Activated naive CD4-positive, alpha-beta T cell treated with anti-CD3 and anti-CD28 coated beads, Interleukin-2, amount 50 U/mL, for 24 hours (primary cell): Measurements from ENCODE around the gene TCOF1.
"Not testable (repeated sequence)": the region's sequence is repeated elsewhere in the genome, so short reads cannot be mapped to it uniquely, and the experiment has no call there.

Experiments
- H3K27ac Mint-ChIP-seq: one replicate; pipeline ENCODE4 v1.8.0; 2021; ENCODE audit warnings: mild to moderate bottlenecking, mixed read lengths
- H3K27me3 Mint-ChIP-seq: one replicate; pipeline ENCODE4 v1.8.0; 2021; ENCODE audit warnings: mixed read lengths
- H3K36me3 Mint-ChIP-seq: one replicate; pipeline ENCODE4 v1.8.0; 2021; ENCODE audit warnings: mixed read lengths
- H3K4me1 Mint-ChIP-seq: one replicate; pipeline ENCODE4 v1.8.0; 2021; ENCODE audit warnings: mixed read lengths
- H3K4me3 Mint-ChIP-seq: one replicate; pipeline ENCODE4 v1.8.0; 2021; ENCODE audit warnings: mild to moderate bottlenecking, mixed read lengths
- H3K9me3 Mint-ChIP-seq: one replicate; pipeline ENCODE4 v1.8.0; 2021; ENCODE audit warnings: mixed read lengths

The TCOF1 gene

DNA sequence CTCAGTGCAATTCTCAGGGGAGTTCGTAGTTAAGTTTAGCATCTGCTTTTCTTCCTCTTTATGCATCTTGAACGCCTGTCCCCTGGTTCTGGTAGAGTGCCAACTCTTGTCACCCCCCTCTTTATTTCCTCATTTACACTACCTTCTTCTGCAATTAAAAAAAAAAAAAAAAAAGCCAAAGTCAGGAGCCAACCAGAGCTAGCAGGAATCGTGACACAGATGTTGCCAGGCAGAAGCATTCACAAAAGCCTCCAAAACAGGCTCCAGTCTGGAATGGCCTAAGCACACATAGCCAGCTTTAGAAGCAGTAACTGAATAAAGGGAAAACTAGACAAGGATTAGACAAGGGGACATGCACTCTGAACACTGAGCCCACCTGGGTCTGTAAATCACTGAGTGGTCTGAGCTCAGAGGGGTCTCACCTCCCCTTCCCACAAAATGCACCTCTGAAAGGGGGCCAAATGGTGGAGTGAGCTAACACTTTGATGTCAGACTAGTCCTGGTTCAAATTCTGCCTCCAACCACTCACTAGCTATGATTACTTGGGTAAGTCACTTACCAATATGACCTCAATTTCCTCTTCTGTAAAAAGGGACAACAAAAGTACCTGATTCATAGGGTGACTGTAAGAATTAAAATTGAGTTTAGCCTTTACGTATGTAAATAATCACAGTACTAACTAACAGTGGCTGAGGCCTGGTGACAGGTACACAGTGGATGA is 53.2 kb downstream of the TCOF1 start:
- Mint-ChIP-seq H3K4me3 (peak overlapping the region; percentile 96), H3K27ac (peak overlapping the region; percentile 89), H3K4me1 (peaks cover 42% of the 10 kb centered on the region), H3K36me3 (peaks cover 5% of the 10 kb centered on the region), H3K27me3 (no peaks in the 10 kb centered on the region), H3K9me3 (no peaks in the 10 kb centered on the region)

DNA sequence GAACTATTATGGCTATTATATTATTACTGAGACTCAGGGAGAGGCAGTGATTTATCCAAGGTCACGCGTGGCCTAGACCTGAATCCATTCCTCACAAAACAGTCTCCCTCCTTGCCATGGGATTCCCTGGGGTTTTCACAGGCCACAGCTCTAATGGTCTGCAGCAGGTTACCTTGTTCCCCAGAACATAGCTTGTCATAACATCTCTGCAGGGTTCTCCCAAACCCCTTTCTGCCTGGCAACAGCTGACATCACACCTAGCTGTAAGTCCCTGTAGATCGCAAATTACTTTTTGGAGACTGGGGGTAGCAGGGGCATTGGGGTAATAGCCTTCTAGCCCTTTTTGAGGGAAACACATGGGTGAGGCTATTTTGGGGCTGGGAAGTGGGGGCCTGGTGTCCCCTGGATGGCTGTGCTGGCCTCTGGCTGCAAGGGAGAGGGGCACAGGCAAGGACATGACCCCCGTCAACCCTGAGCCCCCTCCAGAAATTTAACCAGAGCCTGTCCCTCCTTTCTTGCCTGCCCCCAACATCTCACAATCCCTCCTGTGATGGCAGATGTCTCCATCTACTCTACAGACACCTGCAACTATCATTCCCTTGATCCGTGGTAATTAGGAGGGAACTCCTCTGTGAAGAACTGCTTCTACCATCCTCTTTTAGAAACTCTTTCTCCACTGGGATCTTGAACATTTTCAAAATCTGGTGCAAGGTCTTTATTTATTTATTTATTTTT is 53.9 kb downstream of the TCOF1 start:
- peak overlapping the region; percentile 96 for H3K4me3 Mint-ChIP-seq
- H3K36me3 Mint-ChIP-seq: peaks cover 2% of the 10 kb centered on the region
- H3K27ac Mint-ChIP-seq: peak overlapping the region; percentile 96
- H3K4me1 Mint-ChIP-seq: peaks cover 42% of the 10 kb centered on the region
- no peaks in the 10 kb centered on the region for H3K9me3 Mint-ChIP-seq
- no peaks in the 10 kb centered on the region for H3K27me3 Mint-ChIP-seq

DNA sequence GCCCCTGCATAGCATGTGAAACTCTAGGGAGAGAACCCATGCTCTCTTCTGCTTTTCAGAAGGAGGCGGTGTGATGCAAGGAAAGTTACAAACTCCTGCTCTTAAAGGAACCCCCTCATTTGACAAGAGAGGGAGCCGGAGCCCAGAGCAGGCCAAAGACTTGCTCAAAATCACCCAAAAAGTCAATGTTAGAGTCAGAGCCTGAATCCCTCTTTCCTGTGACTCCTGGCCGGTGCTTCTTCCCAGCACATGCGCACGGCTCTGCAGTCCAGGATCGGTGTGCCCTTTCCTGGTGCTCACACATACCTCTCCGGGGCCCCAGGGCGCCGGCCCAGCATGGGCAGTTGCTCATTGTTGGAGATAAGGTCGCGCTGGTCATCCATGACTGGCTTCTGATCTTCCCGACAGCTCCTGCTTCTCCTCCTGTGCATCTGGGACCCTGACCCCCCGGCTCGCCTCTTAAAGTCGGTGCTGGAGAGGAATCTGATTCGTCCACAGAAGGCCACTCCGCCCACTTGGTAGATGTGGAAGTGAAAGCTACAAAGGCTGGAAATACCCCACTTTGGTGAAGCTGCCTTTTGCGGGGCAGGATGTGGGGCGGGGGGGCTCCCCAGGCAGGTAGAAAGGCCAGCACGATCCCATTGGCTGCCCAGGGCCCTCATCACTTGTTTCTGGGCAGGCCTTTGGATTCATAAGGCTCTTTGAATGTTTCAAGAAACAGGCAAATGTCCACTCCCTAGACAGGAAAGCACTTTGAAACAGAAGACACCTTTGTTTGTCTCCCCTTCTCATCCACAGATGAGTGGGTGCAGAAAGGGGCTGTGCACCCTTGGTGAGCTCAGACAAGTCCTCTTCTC is 55.0 kb downstream of the TCOF1 start, which contains the start of gene CD74:
TSS of gene CD74 (minus strand) at position 592 of the 857 bp plus-strand sequence. CDS start at position 431, 161 bp downstream.
- Mint-ChIP-seq H3K4me1 (peaks cover 42% of the 10 kb centered on the region), H3K9me3 (no peaks in the 10 kb centered on the region), H3K27ac (peak within 1 kb of the TSS; percentile 96), H3K36me3 (peaks cover 2% of the 10 kb centered on the region), H3K27me3 (no peaks in the 10 kb centered on the region), H3K4me3 (peak within 1 kb of the TSS; percentile 96)

DNA sequence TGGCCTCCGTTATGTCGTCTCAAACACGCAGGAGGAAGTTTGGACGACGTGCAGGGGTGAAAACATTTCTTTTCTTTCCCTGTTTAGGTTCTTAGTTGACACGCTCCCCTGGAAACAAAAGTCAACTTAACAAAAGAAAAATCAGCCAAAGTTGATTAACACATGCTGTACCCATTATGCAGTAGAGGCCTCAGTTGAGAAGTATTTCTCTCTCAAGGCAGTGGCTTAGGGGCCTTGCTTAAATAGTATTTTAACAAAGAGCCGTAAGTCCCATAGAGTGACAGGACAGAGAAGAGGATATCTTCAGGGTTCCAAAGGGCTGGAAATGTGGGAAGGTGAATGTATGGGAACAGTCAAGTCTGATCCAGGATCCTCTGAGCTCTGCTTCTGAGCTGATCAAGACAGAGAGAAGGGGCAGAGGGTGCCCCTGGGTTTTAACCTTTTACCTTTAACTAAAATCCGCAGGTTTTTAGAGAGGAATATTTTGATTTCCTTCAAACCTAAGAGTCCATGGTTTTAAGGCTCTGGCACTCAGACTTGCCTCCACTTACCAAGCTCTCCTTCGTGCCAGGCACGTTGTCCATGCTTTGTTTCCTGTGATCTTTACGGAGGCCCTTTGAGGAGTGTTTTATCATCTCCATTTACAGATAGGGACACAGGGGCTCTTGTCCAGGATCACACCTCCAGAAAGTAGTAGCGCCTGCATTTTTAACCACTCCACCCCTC is 55.8 kb downstream of the TCOF1 start:
- Mint-ChIP-seq H3K36me3 (peaks cover 2% of the 10 kb centered on the region), H3K9me3 (no peaks in the 10 kb centered on the region), H3K27me3 (no peaks in the 10 kb centered on the region), H3K4me1 (peaks cover 42% of the 10 kb centered on the region), H3K4me3 (peak overlapping the region; percentile 96), H3K27ac (peak overlapping the region; percentile 96)

DNA sequence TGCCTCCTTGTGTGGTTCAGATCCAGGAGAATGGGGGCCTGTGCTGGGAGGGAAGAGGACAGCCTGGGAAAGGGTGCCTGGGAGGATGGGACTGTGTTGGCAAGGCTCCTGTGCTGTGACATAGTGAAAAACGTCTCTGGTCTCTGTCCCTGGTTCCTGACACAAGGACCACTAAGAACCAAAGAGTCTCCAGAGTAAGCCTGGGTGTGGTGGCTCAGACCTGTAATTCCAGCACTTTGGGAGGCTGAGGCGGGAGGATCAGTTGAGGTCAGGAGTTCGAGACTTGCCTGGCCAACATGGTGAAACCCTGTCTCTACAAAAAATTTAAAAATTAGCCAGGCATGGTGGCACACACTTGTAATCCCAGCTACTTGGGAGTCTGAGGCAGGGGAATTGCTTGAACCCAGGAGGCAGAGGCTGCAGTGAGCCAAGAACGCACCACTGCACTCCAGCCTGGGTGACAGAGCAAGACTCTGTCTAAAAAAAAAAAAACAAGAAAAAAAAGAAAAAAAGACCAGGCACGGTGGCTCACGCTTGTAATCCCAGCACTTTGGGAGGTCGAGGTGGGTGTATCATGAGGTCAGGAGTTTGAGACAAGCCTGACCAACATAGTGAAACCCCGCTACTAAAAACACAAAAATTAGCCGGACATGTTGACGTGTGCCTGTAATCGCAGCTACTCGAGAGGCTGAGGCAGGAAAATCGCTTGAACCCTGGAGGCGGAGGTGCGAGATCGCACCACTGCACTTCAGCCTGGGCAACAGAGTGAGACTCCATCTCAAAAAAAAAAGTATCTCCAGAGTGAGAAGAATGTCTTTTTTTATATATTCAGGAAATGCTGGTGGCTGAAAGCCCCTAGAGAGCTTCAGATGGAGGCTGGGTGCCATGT is 56.6 kb downstream of the TCOF1 start:
- H3K27ac Mint-ChIP-seq: peak overlapping the region; percentile 62
- not testable (repeated sequence) for H3K9me3 Mint-ChIP-seq, H3K27me3 Mint-ChIP-seq, H3K4me3 Mint-ChIP-seq, H3K36me3 Mint-ChIP-seq
- peaks cover 36% of the 10 kb centered on the region for H3K4me1 Mint-ChIP-seq

DNA sequence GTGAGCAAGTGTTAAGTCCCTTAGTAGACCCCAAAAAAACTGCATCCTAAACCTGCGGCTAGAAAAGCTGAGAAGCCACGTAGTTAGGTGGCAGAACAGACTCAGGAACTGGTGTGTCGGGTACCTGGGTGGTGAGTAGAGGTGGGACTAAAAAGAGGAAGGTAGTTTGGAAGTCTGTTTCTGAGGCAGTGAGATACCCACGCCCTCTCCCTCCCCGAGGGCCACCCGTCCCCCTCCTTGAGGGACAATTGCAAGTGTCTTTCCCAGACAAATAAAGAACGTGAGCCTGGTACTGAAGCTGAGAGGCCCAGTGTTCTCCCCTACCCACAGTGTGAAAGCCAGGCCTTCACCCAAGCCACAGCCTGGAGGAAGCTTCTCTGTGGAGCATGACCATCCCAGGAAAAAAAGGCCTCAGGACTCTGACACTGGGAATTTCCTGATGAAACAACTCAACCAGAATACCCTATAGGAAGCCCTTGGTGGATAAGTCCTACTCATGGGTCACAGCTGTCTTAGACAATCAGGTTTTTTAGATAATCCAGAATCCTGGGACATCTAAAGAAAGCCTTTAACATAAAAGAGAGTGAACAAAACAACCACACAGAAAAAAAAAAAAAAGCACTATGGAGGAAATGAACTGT is 62.3 kb downstream of the TCOF1 start:
- Mint-ChIP-seq H3K4me3 (no peak overlapping the region), H3K27me3 (no peaks in the 10 kb centered on the region), H3K4me1 (no peaks in the 10 kb centered on the region), H3K36me3 (no peaks in the 10 kb centered on the region), H3K27ac (no peak overlapping the region), H3K9me3 (no peaks in the 10 kb centered on the region)

DNA sequence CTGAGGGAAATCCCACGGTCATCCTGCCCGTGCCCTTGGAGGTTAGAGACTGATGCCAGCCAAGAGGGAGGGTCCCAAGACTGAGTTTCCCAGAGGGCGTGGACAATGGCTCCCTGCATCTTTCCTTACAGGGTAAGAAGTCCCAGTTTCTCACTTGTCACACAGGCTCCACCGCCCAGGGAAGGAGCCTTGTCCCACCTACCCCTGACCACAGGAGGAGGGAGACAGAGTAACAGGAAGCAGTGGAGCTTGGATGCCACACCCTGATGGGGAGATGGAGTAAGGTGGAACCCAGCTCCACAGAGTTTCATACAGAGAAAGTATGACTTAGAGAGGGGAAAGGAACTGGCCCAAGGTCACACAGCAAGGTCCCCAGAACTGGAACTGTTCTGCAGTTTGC is 64.6 kb downstream of the TCOF1 start:
- Mint-ChIP-seq H3K9me3 (no peaks in the 10 kb centered on the region), H3K27me3 (no peaks in the 10 kb centered on the region), H3K36me3 (no peaks in the 10 kb centered on the region), H3K4me1 (no peaks in the 10 kb centered on the region), H3K27ac (no peak overlapping the region), H3K4me3 (no peak overlapping the region)

DNA sequence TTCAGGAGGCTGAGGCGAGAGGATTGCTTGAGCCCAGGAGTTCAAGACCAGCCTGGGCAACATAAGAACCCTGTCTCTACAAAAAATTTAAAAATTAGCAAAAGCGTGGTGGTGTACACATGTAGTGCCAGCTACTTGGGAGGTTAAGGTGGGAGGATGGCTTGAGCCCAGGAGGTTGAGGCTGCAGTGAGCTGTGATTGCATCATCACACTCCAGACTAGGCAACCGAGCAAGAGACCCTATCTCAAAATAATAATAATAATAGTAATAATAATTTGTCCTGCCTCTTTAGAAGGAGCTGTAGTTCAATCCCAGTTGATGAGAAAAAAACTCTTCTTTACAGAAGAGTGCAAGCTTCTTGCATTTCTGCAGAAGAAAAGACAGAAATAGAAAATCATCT is 65.3 kb downstream of the TCOF1 start:
- H3K27ac Mint-ChIP-seq: no peak overlapping the region
- H3K36me3 Mint-ChIP-seq: no peaks in the 10 kb centered on the region
- H3K9me3 Mint-ChIP-seq: no peaks in the 10 kb centered on the region
- no peak overlapping the region for H3K4me3 Mint-ChIP-seq
- no peaks in the 10 kb centered on the region for H3K4me1 Mint-ChIP-seq
- H3K27me3 Mint-ChIP-seq: no peaks in the 10 kb centered on the region

DNA sequence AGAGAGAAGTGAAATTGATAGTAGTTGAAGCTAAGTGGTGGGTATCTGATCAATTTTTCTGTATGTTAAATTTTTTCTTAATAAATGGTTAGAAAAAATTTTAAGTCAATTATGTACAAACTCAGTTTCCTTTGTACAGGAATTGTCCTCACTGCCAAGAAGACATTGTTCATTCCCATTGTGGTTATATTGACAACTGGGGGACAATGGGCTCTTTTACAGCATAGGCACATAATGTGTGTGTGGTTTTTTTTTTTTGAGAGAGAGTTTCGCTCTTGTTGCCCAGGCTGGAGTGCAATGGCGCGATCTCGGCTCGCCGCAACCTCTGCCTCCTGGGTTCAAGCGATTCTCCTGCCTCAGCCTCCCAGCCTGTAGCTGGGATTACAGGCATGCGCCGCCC is 68.7 kb downstream of the TCOF1 start:
- not testable (repeated sequence) for H3K27ac Mint-ChIP-seq, H3K36me3 Mint-ChIP-seq, H3K9me3 Mint-ChIP-seq, H3K4me3 Mint-ChIP-seq, H3K4me1 Mint-ChIP-seq, H3K27me3 Mint-ChIP-seq

DNA sequence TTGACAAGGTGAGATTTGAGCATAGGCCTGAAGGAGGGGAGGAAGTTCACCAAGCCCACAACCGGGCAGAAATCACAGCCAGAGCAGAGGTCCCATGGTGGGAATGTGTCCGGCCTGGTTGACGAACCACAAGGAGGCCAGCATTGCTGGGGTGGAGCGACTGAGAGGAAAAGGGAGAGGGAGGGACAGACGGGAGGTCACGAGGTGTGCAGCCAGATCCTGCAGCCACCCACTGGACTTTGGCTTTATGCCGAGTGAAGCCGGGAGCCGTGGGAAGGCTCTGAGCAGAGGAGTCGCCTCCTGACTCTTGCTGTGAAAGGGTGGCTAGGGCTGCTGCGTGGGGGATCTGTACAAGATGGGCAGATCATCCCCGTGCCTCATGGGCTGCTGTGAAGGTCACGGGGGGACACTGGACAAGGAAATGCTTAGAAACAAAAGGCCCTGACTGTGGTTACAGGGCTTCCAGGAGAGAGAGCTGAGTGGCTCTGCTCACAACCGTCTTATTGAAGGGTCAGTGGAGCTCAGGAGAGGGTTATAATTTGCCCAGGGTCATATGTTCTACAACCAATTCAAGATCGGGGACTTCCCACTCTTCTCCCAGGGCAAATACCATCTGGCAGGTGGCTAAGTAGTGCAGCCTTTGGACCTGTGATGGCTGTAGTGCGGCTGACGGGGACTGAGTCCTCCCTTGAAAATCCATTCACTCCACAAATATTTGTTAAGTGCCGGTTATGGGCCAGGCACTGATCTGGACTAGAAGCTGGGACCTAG is 70.8 kb downstream of the TCOF1 start:
- no peaks in the 10 kb centered on the region for H3K9me3 Mint-ChIP-seq
- H3K27ac Mint-ChIP-seq: no peak overlapping the region
- no peaks in the 10 kb centered on the region for H3K36me3 Mint-ChIP-seq
- no peaks in the 10 kb centered on the region for H3K27me3 Mint-ChIP-seq
- no peaks in the 10 kb centered on the region for H3K4me1 Mint-ChIP-seq
- H3K4me3 Mint-ChIP-seq: no peak overlapping the region

DNA sequence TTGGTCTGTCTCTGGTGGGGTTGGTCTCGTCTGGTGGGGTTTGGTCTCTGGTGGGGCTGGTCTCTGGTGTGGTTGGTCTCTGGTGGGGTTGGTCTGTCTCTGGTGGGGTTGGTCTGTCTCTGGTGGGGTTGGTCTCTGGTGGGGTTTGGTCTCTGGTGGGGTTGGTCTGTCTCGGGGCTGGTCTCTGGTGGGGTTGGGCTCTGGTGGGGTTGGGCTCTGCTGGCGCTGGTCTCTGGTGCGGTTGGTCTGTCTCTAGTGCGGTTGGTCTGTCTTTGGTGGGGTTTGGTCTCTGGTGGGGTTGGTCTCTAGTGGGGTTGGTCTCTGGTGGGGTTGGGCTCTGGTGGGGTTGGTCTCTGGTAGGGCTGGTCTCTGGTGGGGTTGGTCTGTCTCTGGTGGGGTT is 71.5 kb downstream of the TCOF1 start:
- Mint-ChIP-seq H3K9me3 (no peaks in the 10 kb centered on the region), H3K4me1 (no peaks in the 10 kb centered on the region), H3K36me3 (no peaks in the 10 kb centered on the region), H3K27ac (no peak overlapping the region), H3K4me3 (no peak overlapping the region), H3K27me3 (no peaks in the 10 kb centered on the region)

DNA sequence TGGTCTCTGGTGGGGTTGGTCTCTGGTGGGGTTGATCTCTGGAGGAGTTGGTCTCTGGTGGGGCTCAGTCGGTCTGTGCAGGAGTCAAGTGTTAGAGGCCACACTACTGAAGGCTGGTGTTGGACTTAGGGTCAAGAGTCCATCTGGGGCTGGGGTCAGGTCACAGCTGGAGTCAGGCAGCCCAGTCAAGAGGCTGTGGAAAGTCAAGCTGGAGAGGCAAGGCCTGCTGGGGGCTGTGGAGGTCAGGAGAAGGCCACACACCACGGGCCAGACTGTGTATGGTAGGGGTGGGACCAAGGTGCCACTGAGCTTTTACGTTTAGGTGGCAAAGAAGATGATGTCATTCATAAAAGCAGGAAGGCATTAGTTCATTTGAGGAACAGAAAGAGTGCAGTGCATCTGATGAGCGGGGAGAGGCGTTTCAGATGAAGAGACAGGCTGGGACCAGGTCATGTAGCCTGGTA is 71.9 kb downstream of the TCOF1 start:
- Mint-ChIP-seq H3K9me3 (no peaks in the 10 kb centered on the region), H3K4me3 (no peak overlapping the region), H3K4me1 (no peaks in the 10 kb centered on the region), H3K27ac (no peak overlapping the region), H3K36me3 (no peaks in the 10 kb centered on the region), H3K27me3 (no peaks in the 10 kb centered on the region)

DNA sequence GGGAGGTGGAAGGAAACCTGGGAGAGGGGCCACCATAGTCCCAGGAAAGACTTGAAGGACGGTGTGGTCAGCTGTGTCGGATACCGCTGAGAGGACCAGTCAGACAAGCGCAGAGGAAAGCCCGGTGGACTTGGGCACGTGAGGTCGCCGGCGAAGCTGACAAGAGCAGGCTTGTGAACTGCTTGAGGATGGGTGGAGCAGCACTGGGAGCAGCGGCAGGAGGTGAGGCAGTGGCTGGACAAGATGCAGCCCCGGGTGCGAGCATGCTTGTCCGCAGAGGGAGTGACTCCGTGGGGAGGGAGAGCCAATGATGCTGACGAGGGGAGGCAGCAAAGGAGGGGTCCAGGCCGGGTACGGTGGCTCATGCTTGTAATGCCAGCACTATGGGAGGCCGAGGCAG is 73.6 kb downstream of the TCOF1 start:
- Mint-ChIP-seq H3K36me3 (no peaks in the 10 kb centered on the region), H3K9me3 (no peaks in the 10 kb centered on the region), H3K27me3 (no peaks in the 10 kb centered on the region), H3K4me1 (peaks cover 4% of the 10 kb centered on the region), H3K27ac (no peak overlapping the region), H3K4me3 (no peak overlapping the region)
